CD4-positive, CD25-positive, alpha-beta regulatory T cell (primary cell): ENCODE results near the gene METTL27. TPM values are rescaled to one million over a fixed set of nuclear protein-coding genes. Genes with fewer than 3 reads are reported as not detected.
"Not testable (repeated sequence)": the region's sequence is repeated elsewhere in the genome, so short reads cannot be mapped to it uniquely, and the experiment has no call there.

Experiments used
- ATAC-seq, 2 donors: fragments of 150-1000 bp; cut with Tn5 transposase; one replicate each; pipeline ENCODE4 v1.10.0; 2021; ENCODE audit warnings: low read depth in 2 of 2, moderate number of reproducible peaks in 2 of 2, moderate library complexity in 1 of 2
- DNase-seq, 3 donors: peaks; one replicate each; pipeline versions ENCODE4 v3.0.0 to v3.0.0-alpha.2; 2012 to 2022; ENCODE audit warnings: mixed read lengths in 1 of 3
- H3K27ac ChIP-seq: one replicate; pipeline ENCODE4 v1.7.0; 2013; ENCODE audit warnings: mild to moderate bottlenecking, low read length; ENCODE audit not compliant: insufficient read depth, poor library complexity, severe bottlenecking
- H3K27me3 ChIP-seq: one replicate; pipeline ENCODE4 v1.7.0; 2013; ENCODE audit warnings: low read length; ENCODE audit not compliant: control insufficient read depth, insufficient read depth
- H3K36me3 ChIP-seq: one replicate; pipeline ENCODE4 v1.7.0; 2013; ENCODE audit warnings: mild to moderate bottlenecking, low read length, moderate library complexity; ENCODE audit not compliant: control insufficient read depth, insufficient read depth
- H3K4me1 ChIP-seq: 2 replicates; pipeline ENCODE4 v1.7.0; 2013; ENCODE audit warnings: mild to moderate bottlenecking, low read length; ENCODE audit not compliant: insufficient read depth, control insufficient read depth, poor library complexity, severe bottlenecking
- H3K4me3 ChIP-seq: one replicate; pipeline ENCODE4 v1.7.0; 2013; ENCODE audit warnings: low read depth, mild to moderate bottlenecking, low read length, moderate library complexity
- H3K9me3 ChIP-seq, 2 experiments: 1 replicate in 1 of 2; 2 replicates in 1 of 2; pipeline ENCODE4 v1.7.0; 2013; ENCODE audit warnings: low read length in 2 of 2, mild to moderate bottlenecking in 1 of 2, moderate library complexity in 1 of 2; ENCODE audit not compliant: control insufficient read depth in 2 of 2
- H3K27ac Mint-ChIP-seq, 3 donors: one replicate each; pipeline ENCODE4 v1.8.0; 2020 to 2022; ENCODE audit warnings: mild to moderate bottlenecking in 3 of 3, mixed read lengths in 3 of 3, moderate library complexity in 2 of 3
- H3K27me3 Mint-ChIP-seq: one replicate; pipeline ENCODE4 v1.8.0; 2022; ENCODE audit warnings: mild to moderate bottlenecking, mixed read lengths
- H3K36me3 Mint-ChIP-seq: one replicate; pipeline ENCODE4 v1.8.0; 2020; ENCODE audit warnings: mixed read lengths
- H3K4me1 Mint-ChIP-seq, 4 donors: one replicate each; pipeline ENCODE4 v1.8.0; 2020 to 2022; ENCODE audit warnings: mixed read lengths in 4 of 4, mild to moderate bottlenecking in 1 of 4
- H3K4me3 Mint-ChIP-seq, 4 donors: one replicate each; pipeline ENCODE4 v1.8.0; 2020 to 2022; ENCODE audit warnings: mild to moderate bottlenecking in 4 of 4, mixed read lengths in 4 of 4, moderate library complexity in 3 of 4
- H3K9me3 Mint-ChIP-seq, 7 donors: one replicate each; pipeline ENCODE4 v1.8.0; 2020 to 2022; ENCODE audit warnings: mixed read lengths in 7 of 7, mild to moderate bottlenecking in 3 of 7, moderate library complexity in 2 of 7
- polyA plus RNA-seq, 4 donors: library from polyadenylated mRNA; unstranded; fragments of 300-500 nt; fragmentation: Illumina TruSeq; gene quantifications; one replicate each; pipeline ENCODE4 v1.2.3, GENCODE V29; 2021
- total RNA-seq: library from RNA; stranded (reverse); gene quantifications from one replicate; pipeline ENCODE4 v1.2.3, GENCODE V29; 2022

The METTL27 gene
- total and polyA plus RNA-seq, 5 donors from 2014 or later = 1.1 to 29.1 (median 2.9) TPM

DNA sequence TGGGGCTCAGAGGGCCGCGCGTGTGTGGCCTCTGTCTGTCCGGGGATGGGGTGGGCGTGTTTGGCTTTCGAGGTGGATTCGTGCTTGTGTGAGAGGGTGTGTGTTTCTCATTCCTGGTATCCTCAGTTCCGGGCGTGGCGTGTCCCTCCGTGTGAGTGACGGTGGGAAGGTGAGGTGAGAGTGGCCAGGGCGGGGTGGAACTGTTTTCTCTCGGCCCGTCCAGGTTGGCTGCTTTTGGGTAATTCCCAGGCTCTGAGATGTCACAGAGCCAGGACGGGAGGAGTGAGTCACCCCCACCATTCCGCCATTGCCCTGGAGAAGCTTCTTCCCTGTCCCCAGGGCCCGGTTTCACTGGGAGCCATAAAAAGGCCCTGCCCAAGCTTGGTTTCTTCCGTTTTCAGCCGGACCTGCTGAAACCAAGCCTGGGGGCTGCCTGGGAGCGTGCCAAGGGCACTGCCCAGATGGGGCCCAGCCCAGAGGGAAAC lies 32.8 kb downstream of the METTL27 start:
- peaks cover 0 to 12% (median 0%) of the 10 kb centered on the region in 7 donors for H3K9me3 Mint-ChIP-seq
- no peak for DNase-seq
- H3K4me3 Mint-ChIP-seq = no peak overlapping the region
- Histone ChIP-seq H3K27me3 (peaks cover 2% of the 10 kb centered on the region), H3K36me3 (no peaks in the 10 kb centered on the region), H3K9me3 (peaks cover 8 to 10% of the 10 kb centered on the region in 2 experiments), H3K4me3 (no peak overlapping the region), H3K4me1 (no peaks in the 10 kb centered on the region), H3K27ac (no peak overlapping the region)
- no peak overlapping the region for H3K27ac Mint-ChIP-seq
- H3K27me3 Mint-ChIP-seq = peaks cover 15% of the 10 kb centered on the region
- no peaks in the 10 kb centered on the region for H3K36me3 Mint-ChIP-seq
- no peak for ATAC-seq
- H3K4me1 Mint-ChIP-seq = peaks cover 0 to 4% (median 0%) of the 10 kb centered on the region in 4 donors

- no peaks in the 10 kb centered on the region for H3K4me1 ChIP-seq
- Mint-ChIP-seq H3K9me3 (no peaks in the 10 kb centered on the region), H3K36me3 (no peaks in the 10 kb centered on the region), H3K4me3 (no peak overlapping the region), H3K27ac (no peak overlapping the region), H3K4me1 (no peaks in the 10 kb centered on the region), H3K27me3 (peaks cover 10% of the 10 kb centered on the region)
- ATAC-seq = no peak
- H3K4me3 ChIP-seq = no peak overlapping the region
- H3K36me3 ChIP-seq = no peaks in the 10 kb centered on the region
- no peak overlapping the region for H3K27ac ChIP-seq
- H3K27me3 ChIP-seq = peaks cover 2% of the 10 kb centered on the region
- DNase-seq = no peak
- H3K9me3 ChIP-seq = no peaks in the 10 kb centered on the region
Observed at GRCh38 chr7:73802459-73802858, 39.9 kb downstream of the METTL27 start.

DNA sequence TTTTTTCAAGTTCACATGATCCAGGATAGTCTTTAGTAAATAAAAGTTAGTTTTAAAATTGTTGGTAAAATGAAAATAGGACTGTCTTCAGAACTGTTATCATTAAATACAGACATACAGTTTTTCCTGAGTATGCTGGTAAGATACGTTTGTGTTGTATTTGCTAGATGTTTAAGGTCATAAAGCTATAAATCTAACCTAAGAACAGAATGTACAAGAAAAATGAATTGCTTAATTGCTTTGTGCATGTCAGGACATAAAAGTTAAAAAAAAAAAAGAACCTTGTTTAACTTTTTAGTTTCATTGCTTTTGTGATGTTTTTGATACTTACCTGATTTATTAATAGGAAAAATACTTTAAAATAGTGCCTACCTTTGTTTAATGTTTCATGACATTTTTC lies 40.7 kb downstream of the METTL27 start:
- H3K27me3 ChIP-seq = peaks cover 2% of the 10 kb centered on the region
- Mint-ChIP-seq H3K4me1 (no peaks in the 10 kb centered on the region), H3K27ac (no peak overlapping the region), H3K36me3 (no peaks in the 10 kb centered on the region), H3K9me3 (no peaks in the 10 kb centered on the region), H3K27me3 (peaks cover 10% of the 10 kb centered on the region), H3K4me3 (no peak overlapping the region)
- H3K27ac ChIP-seq = no peak overlapping the region
- DNase-seq (no peak), ATAC-seq (no peak)
- no peaks in the 10 kb centered on the region for H3K36me3 ChIP-seq
- H3K4me1 ChIP-seq = no peaks in the 10 kb centered on the region
- no peaks in the 10 kb centered on the region for H3K9me3 ChIP-seq
- no peak overlapping the region for H3K4me3 ChIP-seq

GRCh38 chr7:73799282-73800141 lies 42.8 kb downstream of the METTL27 start:
- Mint-ChIP-seq H3K27ac (peak overlapping the region in 1 of 3 donors; percentile 4), H3K36me3 (no peaks in the 10 kb centered on the region), H3K27me3 (peaks cover 10% of the 10 kb centered on the region), H3K4me1 (no peaks in the 10 kb centered on the region), H3K4me3 (no peak overlapping the region), H3K9me3 (no peaks in the 10 kb centered on the region)
- H3K4me3 ChIP-seq = no peak overlapping the region
- peaks cover 0 to 4% of the 10 kb centered on the region in 2 experiments for H3K9me3 ChIP-seq
- no peak overlapping the region for H3K27ac ChIP-seq
- ATAC-seq (no peak), DNase-seq (no peak)
- no peaks in the 10 kb centered on the region for H3K27me3 ChIP-seq
- H3K4me1 ChIP-seq = no peaks in the 10 kb centered on the region
- no peaks in the 10 kb centered on the region for H3K36me3 ChIP-seq

- not testable (repeated sequence) for H3K4me1 ChIP-seq, H3K27me3 ChIP-seq, H3K36me3 ChIP-seq, H3K4me3 ChIP-seq, H3K9me3 ChIP-seq, H3K9me3 Mint-ChIP-seq, H3K27ac ChIP-seq, DNase-seq, ATAC-seq, H3K36me3 Mint-ChIP-seq, H3K4me3 Mint-ChIP-seq, H3K4me1 Mint-ChIP-seq, H3K27ac Mint-ChIP-seq
- H3K27me3 Mint-ChIP-seq = peaks cover 10% of the 10 kb centered on the region
Observed at GRCh38 chr7:73797176-73797575, 45.1 kb downstream of the METTL27 start.

DNA sequence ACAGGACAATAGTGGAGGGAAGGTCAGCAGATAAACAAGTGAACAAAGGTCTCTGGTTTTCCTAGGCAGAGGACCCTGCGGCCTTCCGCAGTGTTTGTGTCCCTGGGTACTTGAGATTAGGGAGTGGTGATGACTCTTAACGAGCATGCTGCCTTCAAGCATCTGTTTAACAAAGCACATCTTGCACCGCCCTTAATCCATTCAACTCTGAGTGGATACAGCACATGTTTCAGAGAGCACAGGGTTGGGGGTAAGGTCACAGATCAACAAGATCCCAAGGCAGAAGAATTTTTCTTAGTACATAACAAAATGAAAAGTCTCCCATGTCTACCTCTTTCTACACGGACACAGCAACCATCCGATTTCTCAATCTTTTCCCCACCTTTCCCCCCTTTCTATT lies 45.7 kb downstream of the METTL27 start:
- H3K4me3 ChIP-seq, ATAC-seq, H3K36me3 ChIP-seq, H3K4me1 Mint-ChIP-seq, H3K27ac Mint-ChIP-seq, H3K4me3 Mint-ChIP-seq, H3K36me3 Mint-ChIP-seq, H3K9me3 ChIP-seq, H3K9me3 Mint-ChIP-seq, H3K27ac ChIP-seq, H3K4me1 ChIP-seq, DNase-seq, H3K27me3 ChIP-seq: not testable (repeated sequence)
- peaks cover 10% of the 10 kb centered on the region for H3K27me3 Mint-ChIP-seq

GRCh38 chr7:73795188-73795587 lies 47.1 kb downstream of the METTL27 start:
- H3K27me3 ChIP-seq, H3K4me3 Mint-ChIP-seq, H3K36me3 ChIP-seq, ATAC-seq, H3K4me1 Mint-ChIP-seq, H3K4me1 ChIP-seq, H3K9me3 ChIP-seq, DNase-seq, H3K36me3 Mint-ChIP-seq, H3K27ac Mint-ChIP-seq, H3K9me3 Mint-ChIP-seq, H3K27ac ChIP-seq, H3K4me3 ChIP-seq: not testable (repeated sequence)
- peaks cover 12% of the 10 kb centered on the region for H3K27me3 Mint-ChIP-seq

GRCh38 chr7:73791170-73791690 lies 51.1 kb downstream of the METTL27 start:
- H3K27me3 ChIP-seq, ATAC-seq, H3K36me3 Mint-ChIP-seq, H3K4me3 Mint-ChIP-seq, DNase-seq, H3K36me3 ChIP-seq, H3K27ac ChIP-seq, H3K9me3 Mint-ChIP-seq, H3K4me1 Mint-ChIP-seq, H3K4me3 ChIP-seq, H3K9me3 ChIP-seq, H3K4me1 ChIP-seq, H3K27ac Mint-ChIP-seq: not testable (repeated sequence)
- H3K27me3 Mint-ChIP-seq = peaks cover 12% of the 10 kb centered on the region
